ENCODE results near the gene EYS. TPM values are rescaled to one million over a fixed set of nuclear protein-coding genes. Genes with fewer than 3 reads are reported as not detected.

EYS gene
- total RNA-seq, 1 experiment from 2014 or later, result not detected

- Histone ChIP-seq H3K36me3 (ENCODE audit: control insufficient read depth in 1 of 2, insufficient read depth in 2 of 2, low read length in 2 of 2) (no peaks in the 10 kb centered on the region), H3K9ac (ENCODE audit: low read length) (no peak overlapping the region), H4K20me1 (ENCODE audit: insufficient read depth) (no peaks in the 10 kb centered on the region), H3K27ac (ENCODE audit: low read depth, low read length) (no peak overlapping the region), H2AFZ (ENCODE audit: low read depth, low read length, poor library complexity, severe bottlenecking) (no peak overlapping the region), H3K9me3 (ENCODE audit: control insufficient read depth in 1 of 2, insufficient read depth in 1 of 2, low read depth in 1 of 2, low read length in 2 of 2) (no peaks in the 10 kb centered on the region), H3K4me3 (replicated peaks in 1 of 2; ENCODE audit: low read depth in 1 of 2, low read length in 2 of 2) (no peak overlapping the region), H3K4me1 (ENCODE audit: control insufficient read depth in 1 of 2, insufficient read depth in 2 of 2, low read length in 2 of 2) (no peaks in the 10 kb centered on the region), H3K27me3 (ENCODE audit: insufficient read depth, low read length) (no peaks in the 10 kb centered on the region), H3K4me2 (ENCODE audit: low read length) (no peak overlapping the region), H3K79me2 (ENCODE audit: insufficient read depth, low read length) (no peaks in the 10 kb centered on the region), H3K9me2 (ENCODE audit: insufficient read depth) (no peaks in the 10 kb centered on the region)
- RAD21 ChIA-PET (ENCODE audit: low non-redundant PET in 1 of 2, low total read pairs in 2 of 2, uncharacterized antibody in 2 of 2, unreplicated experiment in 2 of 2), result no interaction called here
- no TSS peak for BruUV-seq (replicated peaks)
- intact Hi-C loops (cut with micrococcal nuclease), result no loop called here
- CTCF ChIA-PET, result no interaction called here
- ATAC-seq, result no peak
- POLR2A ChIA-PET, result no interaction called here
- TF ChIP-seq POLR2AphosphoS5 (IDR thresholded peaks at IDR 0.05; ENCODE audit: low read depth, low read length) (no peak), YY1 (IDR thresholded peaks at IDR 0.05; ENCODE audit: extremely low read depth, insufficient replicate concordance, low read depth, low read length) (no peak), FOSL1 (IDR thresholded peaks at IDR 0.05; ENCODE audit: low read depth) (no peak), EZH2phosphoT487 (IDR thresholded peaks at IDR 0.05; ENCODE audit: borderline replicate concordance) (no peak), SRF (IDR thresholded peaks at IDR 0.05; ENCODE audit: low read depth) (no peak), CBX3 (IDR thresholded peaks at IDR 0.05; ENCODE audit: low read depth) (no peak), RAD21 (IDR thresholded peaks at IDR 0.05; ENCODE audit: low read depth) (no peak), CEBPB (IDR thresholded peaks at IDR 0.05; ENCODE audit: low read depth) (no peak), SP1 (IDR thresholded peaks at IDR 0.05; ENCODE audit: low read depth) (no peak), ELF1 (IDR thresholded peaks at IDR 0.05; ENCODE audit: borderline replicate concordance, low read depth) (no peak)
- TF ChIP-seq, protein P1, sequence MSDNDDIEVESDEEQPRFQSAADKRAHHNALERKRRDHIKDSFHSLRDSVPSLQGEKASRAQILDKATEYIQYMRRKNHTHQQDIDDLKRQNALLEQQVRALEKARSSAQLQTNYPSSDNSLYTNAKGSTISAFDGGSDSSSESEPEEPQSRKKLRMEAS (IDR thresholded peaks at IDR 0.05), result no peak
- TF ChIP-seq, protein P2, sequence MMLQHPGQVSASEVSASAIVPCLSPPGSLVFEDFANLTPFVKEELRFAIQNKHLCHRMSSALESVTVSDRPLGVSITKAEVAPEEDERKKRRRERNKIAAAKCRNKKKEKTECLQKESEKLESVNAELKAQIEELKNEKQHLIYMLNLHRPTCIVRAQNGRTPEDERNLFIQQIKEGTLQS (IDR thresholded peaks at IDR 0.05), result no peak
- DNase-seq (ENCODE audit: low read depth, low spot score), result no peak
Observed at GRCh38 chr6:63985223-63985622, 1721.8 kb downstream of the EYS start.

DNA sequence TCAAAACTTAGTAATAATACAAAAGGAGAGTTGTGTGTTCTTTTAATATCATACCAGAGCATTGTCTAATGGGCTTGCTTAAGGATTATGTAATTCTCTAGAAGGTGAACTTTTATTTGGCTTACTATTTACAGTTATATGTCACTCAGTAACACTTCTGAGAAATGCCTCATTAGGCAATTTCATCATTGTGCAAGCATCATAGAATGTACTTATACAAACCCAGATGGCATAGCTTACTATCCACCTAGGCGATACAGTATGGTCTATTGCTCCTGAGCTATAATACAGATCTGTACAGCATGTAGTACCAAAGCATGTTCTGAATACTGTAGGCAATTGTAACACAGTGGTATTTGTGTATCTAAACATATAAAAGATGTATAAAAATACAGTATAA is 1731.3 kb downstream of the EYS start:
- Histone ChIP-seq H3K4me3 (replicated peaks in 1 of 2; ENCODE audit: low read depth in 1 of 2, low read length in 2 of 2) (no peak overlapping the region), H3K4me2 (ENCODE audit: low read length) (no peak overlapping the region), H2AFZ (ENCODE audit: low read depth, low read length, poor library complexity, severe bottlenecking) (no peak overlapping the region), H3K36me3 (ENCODE audit: control insufficient read depth in 1 of 2, insufficient read depth in 2 of 2, low read length in 2 of 2) (no peaks in the 10 kb centered on the region), H3K9me2 (ENCODE audit: insufficient read depth) (no peaks in the 10 kb centered on the region), H3K9ac (ENCODE audit: low read length) (no peak overlapping the region), H3K4me1 (ENCODE audit: control insufficient read depth in 1 of 2, insufficient read depth in 2 of 2, low read length in 2 of 2) (no peaks in the 10 kb centered on the region), H3K9me3 (ENCODE audit: control insufficient read depth in 1 of 2, insufficient read depth in 1 of 2, low read depth in 1 of 2, low read length in 2 of 2) (no peaks in the 10 kb centered on the region), H3K79me2 (ENCODE audit: insufficient read depth, low read length) (no peaks in the 10 kb centered on the region), H3K27me3 (ENCODE audit: insufficient read depth, low read length) (peaks cover 4% of the 10 kb centered on the region; the same call in 1 of the 2 replicates), H3K27ac (ENCODE audit: low read depth, low read length) (no peak overlapping the region), H4K20me1 (ENCODE audit: insufficient read depth) (no peaks in the 10 kb centered on the region)
- DNase-seq (ENCODE audit: low read depth, low spot score) (no peak), ATAC-seq (no peak)
- POLR2A ChIA-PET, result no interaction called here
- intact Hi-C loops (cut with micrococcal nuclease), result no loop called here
- no peak for TF ChIP-seq SIN3A (IDR thresholded peaks at IDR 0.05; ENCODE audit: low read depth)
- no peak for TF ChIP-seq RAD21 (IDR thresholded peaks at IDR 0.05; ENCODE audit: low read depth)
- no peak for TF ChIP-seq ZFX (IDR thresholded peaks at IDR 0.05)
- TF ChIP-seq, protein P3, sequence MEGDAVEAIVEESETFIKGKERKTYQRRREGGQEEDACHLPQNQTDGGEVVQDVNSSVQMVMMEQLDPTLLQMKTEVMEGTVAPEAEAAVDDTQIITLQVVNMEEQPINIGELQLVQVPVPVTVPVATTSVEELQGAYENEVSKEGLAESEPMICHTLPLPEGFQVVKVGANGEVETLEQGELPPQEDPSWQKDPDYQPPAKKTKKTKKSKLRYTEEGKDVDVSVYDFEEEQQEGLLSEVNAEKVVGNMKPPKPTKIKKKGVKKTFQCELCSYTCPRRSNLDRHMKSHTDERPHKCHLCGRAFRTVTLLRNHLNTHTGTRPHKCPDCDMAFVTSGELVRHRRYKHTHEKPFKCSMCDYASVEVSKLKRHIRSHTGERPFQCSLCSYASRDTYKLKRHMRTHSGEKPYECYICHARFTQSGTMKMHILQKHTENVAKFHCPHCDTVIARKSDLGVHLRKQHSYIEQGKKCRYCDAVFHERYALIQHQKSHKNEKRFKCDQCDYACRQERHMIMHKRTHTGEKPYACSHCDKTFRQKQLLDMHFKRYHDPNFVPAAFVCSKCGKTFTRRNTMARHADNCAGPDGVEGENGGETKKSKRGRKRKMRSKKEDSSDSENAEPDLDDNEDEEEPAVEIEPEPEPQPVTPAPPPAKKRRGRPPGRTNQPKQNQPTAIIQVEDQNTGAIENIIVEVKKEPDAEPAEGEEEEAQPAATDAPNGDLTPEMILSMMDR (IDR thresholded peaks at IDR 0.05 in 2 of 3, conservative IDR thresholded peaks at IDR 0.05 in 1 of 3; ENCODE audit: borderline replicate concordance in 1 of 3, insufficient read depth in 1 of 3, low read depth in 2 of 3, low read length in 2 of 3), result no peak
- TF ChIP-seq FOSL1 (IDR thresholded peaks at IDR 0.05; ENCODE audit: low read depth), result no peak
- TF ChIP-seq EGR1 (IDR thresholded peaks at IDR 0.05; ENCODE audit: low read depth), result no peak
- TF ChIP-seq POLR2A (IDR thresholded peaks at IDR 0.05; ENCODE audit: borderline replicate concordance, extremely low read depth, insufficient read depth, insufficient read length), result no peak
- RAD21 ChIA-PET (ENCODE audit: low non-redundant PET in 1 of 2, low total read pairs in 2 of 2, uncharacterized antibody in 2 of 2, unreplicated experiment in 2 of 2), result no interaction called here
- CTCF ChIA-PET, result no interaction called here
- BruUV-seq (replicated peaks), result no TSS peak
